Kidney (tissue), 14 donors: ENCODE measurements around the gene KCTD4. TPM values are rescaled to one million over a fixed set of nuclear protein-coding genes. Genes with fewer than 3 reads are reported as not detected.
A peak's percentile ranks its signal among the peaks of the same experiment; 100 is the strongest.

ENCODE experiments used
- DNase-seq, 5 donors: peaks; one replicate each; pipeline ENCODE4 v3.0.0-alpha.2; 2013 to 2020
- FAIRE-seq: peaks from 2 replicates; lab custom pipeline; 2012; peaks lifted over from hg19 to GRCh38; lab: Jason Lieb, UNC
- H3K27ac ChIP-seq, 2 donors: one replicate each; pipeline ENCODE4 v1.7.0; 2013; ENCODE audit warnings: low read depth in 2 of 2, low read length in 2 of 2, inconsistent platforms in 1 of 2
- H3K27me3 ChIP-seq: one replicate; pipeline ENCODE4 v1.7.1; 2013; ENCODE audit warnings: low read length, inconsistent platforms; ENCODE audit not compliant: control insufficient read depth, insufficient read depth
- H3K36me3 ChIP-seq, 3 donors: one replicate each; pipeline versions ENCODE4 v1.7.0 to v1.7.1; 2013; ENCODE audit warnings: low read length in 3 of 3, control low read depth in 1 of 3, inconsistent platforms in 1 of 3; ENCODE audit not compliant: insufficient read depth in 3 of 3, control insufficient read depth in 2 of 3
- H3K4me1 ChIP-seq, 3 donors: one replicate each; pipeline versions ENCODE4 v1.7.0 to v1.7.1; 2013; ENCODE audit warnings: low read length in 3 of 3, inconsistent platforms in 1 of 3, low read depth in 1 of 3; ENCODE audit not compliant: control insufficient read depth in 2 of 3, insufficient read depth in 2 of 3
- H3K4me3 ChIP-seq, 3 donors: one replicate each; pipeline versions ENCODE4 v1.7.0 to v1.8.1; 2013; ENCODE audit warnings: low read length in 3 of 3, control low read depth in 1 of 3, inconsistent platforms in 1 of 3
- H3K9ac ChIP-seq, 3 donors: one replicate each; pipeline versions ENCODE4 v1.7.0 to v1.7.1; 2013; ENCODE audit warnings: low read length in 3 of 3, control low read depth in 1 of 3, inconsistent platforms in 1 of 3
- H3K9me3 ChIP-seq, 3 donors: one replicate each; pipeline versions ENCODE4 v1.7.0 to v1.7.1; 2013; ENCODE audit warnings: low read length in 3 of 3, control low read depth in 1 of 3, inconsistent platforms in 1 of 3; ENCODE audit not compliant: control insufficient read depth in 2 of 3, insufficient read depth in 1 of 3
- intact Hi-C: fragments of 100-400 bp; cut with DNase I; formaldehyde crosslinking; loops from one replicate; pipeline ENCODE4 v1.11.1; 2022
- polyA plus RNA-seq: library from polyadenylated mRNA; stranded (reverse); fragments of 350-450 nt; fragmentation: Illumina TruSeq; extraction: RNeasy Lipid Tissue Mini Kit (QIAGEN cat#74804); gene quantifications from one replicate; pipeline ENCODE4 v1.2.3, GENCODE V29; 2014; ENCODE audit warnings: low read depth, low replicate concordance; ENCODE audit not compliant: insufficient read depth
- total RNA-seq: library from RNA; stranded (reverse); fragmentation: NEBNext Ultra II Directional; extraction: Animal tissue kit (Norgen Biotek cat#: 25700); gene quantifications from one replicate; pipeline ENCODE4 v1.2.1, GENCODE V29; 2021
- TF ChIP-seq, protein P1 (sequence below): IDR thresholded peaks from 3 replicates; pipeline ENCODE4 v1.5.1; 2012; ENCODE audit warnings: mild to moderate bottlenecking, moderate library complexity, borderline replicate concordance; ENCODE audit not compliant: insufficient read depth; ENCODE audit errors: extremely low read depth
- donor health status: control.
- donor health status: control.
- donor health status: control.
- donor health status: control.
- donor health status: control.
- donor health status: DM: yes; HTN: yes; CAD: no.
- donor health status: Normal renal cell carcinoma (clear cell type).

Gene KCTD4
- total and polyA plus RNA-seq, 2 donors from 2014 or later: 0.22 to 0.34 TPM

DNA sequence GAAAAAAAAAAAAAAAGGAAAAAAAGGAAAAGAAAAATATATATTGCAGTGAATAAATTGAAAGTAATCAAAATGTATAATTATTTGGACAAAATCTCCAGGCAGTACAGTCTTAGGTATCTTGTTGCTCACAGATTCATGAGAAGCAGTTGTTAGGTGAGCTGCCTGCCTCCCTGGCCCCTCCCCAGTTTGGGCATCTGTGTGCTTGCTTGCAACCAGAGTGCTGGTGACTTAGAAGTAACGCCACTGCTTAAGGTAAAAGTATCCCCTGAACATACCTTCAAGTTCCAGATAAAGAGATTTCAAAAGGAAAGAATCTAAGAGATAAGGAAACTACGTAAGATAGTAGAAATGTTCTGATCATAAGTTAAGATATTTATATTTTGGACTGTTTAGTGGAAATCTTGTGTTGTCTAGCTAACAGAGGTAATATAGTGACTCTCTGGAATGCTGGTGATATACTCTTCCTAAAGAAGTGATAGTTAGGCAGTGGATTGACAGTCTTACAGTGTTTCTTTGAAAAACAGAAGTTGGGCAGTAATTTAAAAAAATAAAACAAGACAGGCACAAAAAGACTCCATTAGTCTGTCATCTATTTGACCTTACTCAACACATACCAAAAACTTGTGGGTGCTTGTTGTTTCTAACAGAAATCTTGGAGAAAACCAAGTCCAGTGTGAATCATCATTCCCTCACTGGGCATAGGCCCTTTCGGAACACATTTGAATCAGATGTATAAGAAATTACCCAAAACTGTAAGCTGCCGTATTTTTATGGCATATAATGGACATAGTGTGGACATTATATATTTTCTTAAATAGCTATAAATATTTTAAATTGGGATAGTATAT is 38.3 kb upstream of the KCTD4 start:
- H3K27me3 ChIP-seq: no peaks in the 10 kb centered on the region
- H3K36me3 ChIP-seq: no peaks in the 10 kb centered on the region
- no peaks in the 10 kb centered on the region for H3K9me3 ChIP-seq
- no peak overlapping the region for H3K9ac ChIP-seq
- TF ChIP-seq, protein P1, sequence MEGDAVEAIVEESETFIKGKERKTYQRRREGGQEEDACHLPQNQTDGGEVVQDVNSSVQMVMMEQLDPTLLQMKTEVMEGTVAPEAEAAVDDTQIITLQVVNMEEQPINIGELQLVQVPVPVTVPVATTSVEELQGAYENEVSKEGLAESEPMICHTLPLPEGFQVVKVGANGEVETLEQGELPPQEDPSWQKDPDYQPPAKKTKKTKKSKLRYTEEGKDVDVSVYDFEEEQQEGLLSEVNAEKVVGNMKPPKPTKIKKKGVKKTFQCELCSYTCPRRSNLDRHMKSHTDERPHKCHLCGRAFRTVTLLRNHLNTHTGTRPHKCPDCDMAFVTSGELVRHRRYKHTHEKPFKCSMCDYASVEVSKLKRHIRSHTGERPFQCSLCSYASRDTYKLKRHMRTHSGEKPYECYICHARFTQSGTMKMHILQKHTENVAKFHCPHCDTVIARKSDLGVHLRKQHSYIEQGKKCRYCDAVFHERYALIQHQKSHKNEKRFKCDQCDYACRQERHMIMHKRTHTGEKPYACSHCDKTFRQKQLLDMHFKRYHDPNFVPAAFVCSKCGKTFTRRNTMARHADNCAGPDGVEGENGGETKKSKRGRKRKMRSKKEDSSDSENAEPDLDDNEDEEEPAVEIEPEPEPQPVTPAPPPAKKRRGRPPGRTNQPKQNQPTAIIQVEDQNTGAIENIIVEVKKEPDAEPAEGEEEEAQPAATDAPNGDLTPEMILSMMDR: no peak
- DNase-seq (no peak), FAIRE-seq (no peak)
- H3K4me3 ChIP-seq: no peak overlapping the region
- no peak overlapping the region for H3K27ac ChIP-seq
- intact Hi-C loops: no loop called here
- H3K4me1 ChIP-seq: peaks cover 0 to 5% (median 0%) of the 10 kb centered on the region in 3 donors

DNA sequence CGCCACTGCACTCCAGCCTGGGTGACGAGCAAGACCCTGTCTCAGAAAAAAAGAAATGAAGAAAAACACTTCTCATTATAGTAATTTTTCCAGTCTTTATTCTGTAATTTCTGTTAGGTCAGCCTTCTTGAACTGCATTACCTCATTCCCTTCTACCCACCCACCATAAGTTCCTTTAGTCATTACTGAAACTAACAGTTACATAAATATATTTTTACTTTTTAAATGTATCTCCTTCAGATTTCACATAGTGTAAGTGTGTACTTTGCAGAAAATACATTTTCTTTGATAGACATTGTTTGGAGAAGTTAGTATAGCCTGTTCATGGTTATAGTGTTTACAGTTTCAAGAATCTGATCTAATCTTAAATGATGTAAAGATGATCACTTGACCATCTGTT is 31.7 kb upstream of the KCTD4 start:
- no peak overlapping the region for H3K9ac ChIP-seq
- no peak overlapping the region for H3K4me3 ChIP-seq
- TF ChIP-seq, protein P1: no peak
- no peak for DNase-seq
- no peak for FAIRE-seq
- no peaks in the 10 kb centered on the region for H3K4me1 ChIP-seq
- H3K9me3 ChIP-seq: no peaks in the 10 kb centered on the region
- H3K27ac ChIP-seq: no peak overlapping the region
- intact Hi-C loops: no loop called here
- H3K36me3 ChIP-seq: no peaks in the 10 kb centered on the region
- no peaks in the 10 kb centered on the region for H3K27me3 ChIP-seq

DNA sequence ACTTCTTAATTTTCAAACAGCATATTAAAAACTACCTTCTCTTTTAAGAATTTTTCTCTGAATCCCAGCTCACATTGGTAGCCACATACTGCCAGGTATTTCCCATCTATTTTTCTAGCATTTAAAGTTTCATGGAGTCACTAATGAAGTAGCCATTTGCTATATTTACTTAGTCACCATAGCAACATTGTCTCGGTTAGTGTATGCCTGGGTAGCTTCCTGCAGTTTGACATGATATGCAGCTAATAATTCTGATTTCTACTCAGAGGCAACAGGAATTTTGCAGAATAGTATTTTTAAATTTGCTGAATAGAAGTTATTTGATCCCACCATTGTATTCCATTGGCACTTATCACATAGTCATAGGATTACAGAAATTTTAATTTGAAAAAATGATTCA is 30.9 kb upstream of the KCTD4 start:
- FAIRE-seq (no peak), DNase-seq (peak in 2 of 5 donors; percentile 43 to 45)
- Histone ChIP-seq H3K27ac (no peak overlapping the region), H3K4me1 (no peaks in the 10 kb centered on the region), H3K9ac (no peak overlapping the region), H3K27me3 (no peaks in the 10 kb centered on the region), H3K4me3 (no peak overlapping the region), H3K9me3 (no peaks in the 10 kb centered on the region), H3K36me3 (no peaks in the 10 kb centered on the region)
- TF ChIP-seq, protein P1: no peak
- intact Hi-C loops: no loop called here
